ENCODE measurements around the gene RSPO4.

DNA sequence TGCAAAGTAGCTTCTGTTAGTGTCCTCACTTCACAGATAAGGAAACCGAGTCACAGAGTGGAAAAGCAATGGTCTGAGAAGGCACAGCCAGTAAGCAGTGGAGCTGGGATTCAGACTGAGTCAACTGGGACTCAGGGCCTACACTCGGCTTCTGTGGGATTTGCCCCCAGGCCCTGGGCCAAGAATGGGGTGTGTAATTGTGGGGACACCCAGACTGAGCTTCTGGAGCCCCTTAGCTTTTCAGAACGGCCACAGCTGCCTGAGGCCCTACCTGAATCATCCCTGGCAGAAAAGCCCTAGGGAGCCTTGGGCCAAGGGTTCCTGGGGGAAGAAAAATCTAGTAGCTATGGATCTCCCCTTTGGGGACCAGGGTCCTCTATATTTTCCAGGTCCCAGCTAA is 92.5 kb downstream of the RSPO4 start:
- TF ChIP-seq, protein P1, sequence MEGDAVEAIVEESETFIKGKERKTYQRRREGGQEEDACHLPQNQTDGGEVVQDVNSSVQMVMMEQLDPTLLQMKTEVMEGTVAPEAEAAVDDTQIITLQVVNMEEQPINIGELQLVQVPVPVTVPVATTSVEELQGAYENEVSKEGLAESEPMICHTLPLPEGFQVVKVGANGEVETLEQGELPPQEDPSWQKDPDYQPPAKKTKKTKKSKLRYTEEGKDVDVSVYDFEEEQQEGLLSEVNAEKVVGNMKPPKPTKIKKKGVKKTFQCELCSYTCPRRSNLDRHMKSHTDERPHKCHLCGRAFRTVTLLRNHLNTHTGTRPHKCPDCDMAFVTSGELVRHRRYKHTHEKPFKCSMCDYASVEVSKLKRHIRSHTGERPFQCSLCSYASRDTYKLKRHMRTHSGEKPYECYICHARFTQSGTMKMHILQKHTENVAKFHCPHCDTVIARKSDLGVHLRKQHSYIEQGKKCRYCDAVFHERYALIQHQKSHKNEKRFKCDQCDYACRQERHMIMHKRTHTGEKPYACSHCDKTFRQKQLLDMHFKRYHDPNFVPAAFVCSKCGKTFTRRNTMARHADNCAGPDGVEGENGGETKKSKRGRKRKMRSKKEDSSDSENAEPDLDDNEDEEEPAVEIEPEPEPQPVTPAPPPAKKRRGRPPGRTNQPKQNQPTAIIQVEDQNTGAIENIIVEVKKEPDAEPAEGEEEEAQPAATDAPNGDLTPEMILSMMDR (IDR thresholded peaks at IDR 0.05; ENCODE audit: low read depth, low read length), result no peak
- no peak for TF ChIP-seq EZH2phosphoT487 (IDR thresholded peaks at IDR 0.05; ENCODE audit: low read depth)
